ENCODE results near the gene CHAD. TPM values are rescaled to one million over a fixed set of nuclear protein-coding genes. Genes with fewer than 3 reads are reported as not detected.

Gene CHAD
- total and polyA plus RNA-seq, 2 donors (not counting 3 experiments of a cell fraction or from before 2014, with no cell fraction given), result not detected

- ChIA-PET CTCF (interaction anchor here (0.7 to 2.1 kb wide), 4 partner anchors 11 to 49 kb away, joined by 3 to 7 read pairs (median 4); partner anchors contain the start of genes CHAD and LRRC59), POLR2A (no interaction called here)
- no peaks in the 10 kb centered on the region for H3K9me3 ChIP-seq (replicated peaks; ENCODE audit: control insufficient read depth, insufficient read depth, low read length)
- H3K27me3 ChIP-seq (ENCODE audit: control insufficient read depth in 2 of 2, insufficient read depth in 2 of 2, low read length in 2 of 2), result no peaks in the 10 kb centered on the region
- no peaks in the 10 kb centered on the region for H4K20me1 ChIP-seq (replicated peaks; ENCODE audit: control insufficient read depth, extremely low read depth, insufficient read depth, low read length)
- dilution Hi-C loops (cut with MboI; ENCODE audit: extremely low pct_ligation_motif_present, low sequenced_read_pairs) (no loop called here), intact Hi-C loops (cut with micrococcal nuclease) (no loop called here)
- no peak for TF ChIP-seq MYC (IDR thresholded peaks at IDR 0.05; ENCODE audit: low read depth, low read length)
- no peak for TF ChIP-seq POLR2A (IDR thresholded peaks at IDR 0.05; ENCODE audit: low read depth, low read length)
- TF ChIP-seq JUN (IDR thresholded peaks at IDR 0.05; ENCODE audit: borderline replicate concordance, insufficient read depth, insufficient read length, low read depth), result no peak
- no peak for TF ChIP-seq CTCF (IDR thresholded peaks at IDR 0.05; ENCODE audit: extremely low read depth in 1 of 2, insufficient read depth in 1 of 2, low read depth in 1 of 2, low read length in 2 of 2)
- no peak overlapping the region for H3K9ac ChIP-seq (replicated peaks; ENCODE audit: extremely low read depth, insufficient read depth, low read length)
- H3K4me1 ChIP-seq (ENCODE audit: control insufficient read depth, extremely low read depth, insufficient read depth, low read length), result no peaks in the 10 kb centered on the region
- H3K4me3 ChIP-seq (replicated peaks in 1 of 3; ENCODE audit: insufficient read depth in 1 of 3, low read depth in 1 of 3, low read length in 3 of 3), result no peak overlapping the region
- no peaks in the 10 kb centered on the region for H3K36me3 ChIP-seq (ENCODE audit: control insufficient read depth in 2 of 2, extremely low read depth in 1 of 2, insufficient read depth in 2 of 2, low read length in 2 of 2)
- H3K79me2 ChIP-seq (ENCODE audit: control insufficient read depth, insufficient read depth, low read length), result no peaks in the 10 kb centered on the region
- H2AFZ ChIP-seq (ENCODE audit: low read depth, low read length), result no peak overlapping the region
- DNase-seq (ENCODE audit: low read depth, low spot score), result no peak
- H3K27ac ChIP-seq (ENCODE audit: insufficient read depth, low read depth, low read length), result no peak overlapping the region
- no peak overlapping the region for H3K4me2 ChIP-seq (ENCODE audit: insufficient read depth, low read length)
- H3K9me1 ChIP-seq (replicated peaks; ENCODE audit: control insufficient read depth, extremely low read depth, insufficient read depth, low read length), result no peaks in the 10 kb centered on the region
- BruUV-seq (replicated peaks), result no TSS peak
- FAIRE-seq, result no peak
Measured at GRCh38 chr17:50444841-50445715, 23.6 kb downstream of the CHAD start.

GRCh38 chr17:50443505-50443974 lies 25.1 kb downstream of the CHAD start:
- POLR2A ChIA-PET, result no interaction called here
- no peak for FAIRE-seq
- intact Hi-C loops (cut with micrococcal nuclease) (no loop called here), dilution Hi-C loops (cut with MboI; ENCODE audit: extremely low pct_ligation_motif_present, low sequenced_read_pairs) (no loop called here)
- H3K4me2 ChIP-seq (ENCODE audit: insufficient read depth, low read length), result no peak overlapping the region
- H3K9me3 ChIP-seq (replicated peaks; ENCODE audit: control insufficient read depth, insufficient read depth, low read length), result no peaks in the 10 kb centered on the region
- TF ChIP-seq MAX (IDR thresholded peaks at IDR 0.05; ENCODE audit: insufficient read depth, insufficient read length), result no peak
- TF ChIP-seq FOS (IDR thresholded peaks at IDR 0.05; ENCODE audit: borderline replicate concordance, insufficient read depth, low read length), result no peak
- no peak for TF ChIP-seq POLR2A (IDR thresholded peaks at IDR 0.05; ENCODE audit: low read depth, low read length)
- no peak for TF ChIP-seq GATA2 (IDR thresholded peaks at IDR 0.05; ENCODE audit: insufficient read depth, insufficient read length, low read depth, low read length)
- TF ChIP-seq EZH2 (IDR thresholded peaks at IDR 0.05; ENCODE audit: borderline replicate concordance, low read depth, low read length, severe bottlenecking), result no peak
- no peak for TF ChIP-seq CTCF (IDR thresholded peaks at IDR 0.05; ENCODE audit: extremely low read depth in 1 of 2, insufficient read depth in 1 of 2, low read depth in 1 of 2, low read length in 2 of 2)
- TF ChIP-seq POLR2AphosphoS5 (IDR thresholded peaks at IDR 0.05; ENCODE audit: insufficient read depth, low read depth, low read length), result no peak
- no peak for TF ChIP-seq MYC (IDR thresholded peaks at IDR 0.05; ENCODE audit: low read depth, low read length)
- TF ChIP-seq JUN (IDR thresholded peaks at IDR 0.05; ENCODE audit: borderline replicate concordance, insufficient read depth, insufficient read length, low read depth), result no peak
- H3K4me1 ChIP-seq (ENCODE audit: control insufficient read depth, extremely low read depth, insufficient read depth, low read length), result no peaks in the 10 kb centered on the region
- H3K27ac ChIP-seq (ENCODE audit: insufficient read depth, low read depth, low read length), result no peak overlapping the region
- H2AFZ ChIP-seq (ENCODE audit: low read depth, low read length), result no peak overlapping the region
- BruUV-seq (replicated peaks), result no TSS peak
- no peaks in the 10 kb centered on the region for H3K36me3 ChIP-seq (ENCODE audit: control insufficient read depth in 2 of 2, extremely low read depth in 1 of 2, insufficient read depth in 2 of 2, low read length in 2 of 2)
- CTCF ChIA-PET, result interaction anchor here (0.8 to 2.1 kb wide), 3 partner anchors 12 to 46 kb away, joined by 3 to 7 read pairs (median 5); partner anchors contain the start of gene LRRC59
- no peak for DNase-seq (ENCODE audit: low read depth, low spot score)
- no peak overlapping the region for H3K4me3 ChIP-seq (replicated peaks in 1 of 3; ENCODE audit: insufficient read depth in 1 of 3, low read depth in 1 of 3, low read length in 3 of 3)
- H3K9ac ChIP-seq (replicated peaks; ENCODE audit: extremely low read depth, insufficient read depth, low read length), result no peak overlapping the region
- H4K20me1 ChIP-seq (replicated peaks; ENCODE audit: control insufficient read depth, extremely low read depth, insufficient read depth, low read length), result no peaks in the 10 kb centered on the region
- H3K27me3 ChIP-seq (ENCODE audit: control insufficient read depth in 2 of 2, insufficient read depth in 2 of 2, low read length in 2 of 2), result no peaks in the 10 kb centered on the region
- H3K9me1 ChIP-seq (replicated peaks; ENCODE audit: control insufficient read depth, extremely low read depth, insufficient read depth, low read length), result no peaks in the 10 kb centered on the region
- H3K79me2 ChIP-seq (ENCODE audit: control insufficient read depth, insufficient read depth, low read length), result no peaks in the 10 kb centered on the region
